PC-3 (cell line): ENCODE data around the gene EXOC4. TPM values are rescaled to one million over a fixed set of nuclear protein-coding genes. Genes with fewer than 3 reads are reported as not detected.

ENCODE experiments used
- ATAC-seq: fragments of 200-7000 bp; cut with Tn5 transposase; 2 replicates; pipeline ENCODE4 v1.9.1; 2020; ENCODE audit warnings: mild to moderate bottlenecking, moderate library complexity
- BruUV-seq: library from RNA; stranded (reverse); fragments of 400-500 nt; replicated peaks from 2 replicates; lab custom pipeline; 2021; lab: Mats Ljungman, UMichigan
- CTCF ChIA-PET: fragments of 300-600 bp; sonication (Branson Sonifier 250); formaldehyde crosslinking; loops from one replicate; lab custom pipeline; 2022; ENCODE audit warnings: antibody characterized with exemption; lab: Charles Lee
- POLR2A ChIA-PET: fragments of 300-600 bp; sonication (Branson Sonifier 250); formaldehyde crosslinking; loops from one replicate; lab custom pipeline; 2022; ENCODE audit warnings: antibody characterized with exemption; ENCODE audit not compliant: unreplicated experiment; lab: Charles Lee
- DNase-seq: peaks from one replicate; pipeline ENCODE4 v3.0.0-alpha.2; 2015
- H2AFZ ChIP-seq: fragments of 300-600 bp; sonication (generic); 2 replicates; pipeline ENCODE4 v1.6.0; 2016; ENCODE audit warnings: antibody characterized with exemption, low read length
- H3F3A ChIP-seq: fragments of 300-600 bp; sonication (generic); one replicate; pipeline ENCODE4 v1.6.0; 2017; ENCODE audit warnings: antibody characterized with exemption, low read length, control low read depth, mild to moderate bottlenecking; ENCODE audit not compliant: unreplicated experiment
- H3K27ac ChIP-seq: fragments of 300-600 bp; sonication (generic); 2 replicates; pipeline ENCODE4 v1.5.1; 2016; ENCODE audit warnings: mild to moderate bottlenecking, low read length
- H3K27me3 ChIP-seq: fragments of 300-600 bp; sonication (generic); 2 replicates; pipeline ENCODE4 v1.6.1; 2016; ENCODE audit warnings: low read length, mixed read lengths
- H3K36me3 ChIP-seq: fragments of 300-600 bp; sonication (generic); 2 replicates; pipeline ENCODE4 v1.6.1; 2016; ENCODE audit warnings: low read depth, mixed run types, low read length, mixed read lengths
- H3K4me1 ChIP-seq: fragments of 300-600 bp; sonication (generic); 2 replicates; pipeline ENCODE4 v1.5.1; 2016; ENCODE audit warnings: low read length; ENCODE audit not compliant: insufficient read depth
- H3K4me2 ChIP-seq: fragments of 300-600 bp; sonication (generic); 2 replicates; pipeline ENCODE4 v1.6.0; 2016; ENCODE audit warnings: low read length
- H3K4me3 ChIP-seq: fragments of 300-600 bp; sonication (generic); 2 replicates; pipeline ENCODE4 v1.5.1; 2016; ENCODE audit warnings: mild to moderate bottlenecking, low read length, mixed read lengths
- H3K79me2 ChIP-seq: fragments of 300-600 bp; sonication (generic); 2 replicates; pipeline ENCODE4 v1.6.1; 2017; ENCODE audit warnings: low read length, mixed read lengths
- H3K9ac ChIP-seq: fragments of 300-600 bp; sonication (generic); 2 replicates; pipeline ENCODE4 v1.6.0; 2016; ENCODE audit warnings: mild to moderate bottlenecking, low read length
- H3K9me2 ChIP-seq: fragments of 300-600 bp; sonication (generic); replicated peaks from 2 replicates; pipeline ENCODE4 v1.6.1; 2016; ENCODE audit warnings: mixed run types, low read length, mixed read lengths
- H3K9me3 ChIP-seq: fragments of 300-600 bp; sonication (generic); 2 replicates; pipeline ENCODE4 v1.6.1; 2016; ENCODE audit warnings: low read length, mixed read lengths
- H4K20me1 ChIP-seq: fragments of 300-600 bp; sonication (generic); 2 replicates; pipeline ENCODE4 v1.6.1; 2016; ENCODE audit warnings: low read length, mixed read lengths
- CTCF ChIP-seq: fragments of 300-600 bp; sonication (generic); conservative IDR thresholded peaks from 2 replicates; pipeline ENCODE4 v1.5.1; 2017; ENCODE audit warnings: antibody characterized with exemption, low read depth, mild to moderate bottlenecking, low read length
- EZH2 ChIP-seq: fragments of 300-600 bp; sonication (generic); IDR thresholded peaks from one replicate; pipeline ENCODE4 v1.6.1; 2017; ENCODE audit warnings: antibody characterized with exemption, mild to moderate bottlenecking, low read length; ENCODE audit not compliant: unreplicated experiment
- EZH2phosphoT487 ChIP-seq: fragments of 300-600 bp; sonication (generic); IDR thresholded peaks from 2 replicates; pipeline ENCODE4 v1.6.1; 2018; ENCODE audit warnings: mild to moderate bottlenecking, antibody characterized with exemption, low read length, borderline replicate concordance
- intact Hi-C: fragments of 100-400 bp; cut with micrococcal nuclease; formaldehyde crosslinking; loops from 2 replicates; pipeline ENCODE4 v1.9.0; 2023
- total RNA-seq: library from RNA; depleted of rRNA; stranded (reverse); fragments of >200 nt; gene quantifications from 2 replicates; pipeline ENCODE4 v1.2.3, GENCODE V29; 2014

The EXOC4 gene
- total RNA-seq, 1 experiment from 2014 or later: 43.5 TPM

GRCh38 chr7:133780912-133781311 is 528.0 kb downstream of the EXOC4 start:
- Histone ChIP-seq H2AFZ (no peak overlapping the region), H3K79me2 (no peaks in the 10 kb centered on the region), H3K9ac (no peak overlapping the region), H3K9me2 (no peaks in the 10 kb centered on the region), H4K20me1 (no peaks in the 10 kb centered on the region), H3F3A (no peaks in the 10 kb centered on the region), H3K27me3 (no peaks in the 10 kb centered on the region), H3K9me3 (no peaks in the 10 kb centered on the region), H3K36me3 (0 out of 2 replicates have a peak, but pooled peaks cover 5% of the 10 kb centered on the region), H3K4me3 (no peak overlapping the region), H3K27ac (no peak overlapping the region), H3K4me1 (peaks cover 4% of the 10 kb centered on the region), H3K4me2 (no peak overlapping the region)
- intact Hi-C loops: no loop called here
- ChIA-PET POLR2A (no interaction called here), CTCF (no interaction called here)
- DNase-seq (no peak), ATAC-seq (no peak)
- BruUV-seq: no TSS peak
- TF ChIP-seq EZH2phosphoT487: no peak

- no peaks in the 10 kb centered on the region for H3K9me2 ChIP-seq
- H3K79me2 ChIP-seq: no peaks in the 10 kb centered on the region
- DNase-seq: no peak
- no peaks in the 10 kb centered on the region for H3K9me3 ChIP-seq
- ChIA-PET POLR2A (no interaction called here), CTCF (no interaction called here)
- 0 out of 2 replicates have a peak, but pooled peaks cover 5% of the 10 kb centered on the region for H3K36me3 ChIP-seq
- H3K4me2 ChIP-seq: no peak overlapping the region
- no peaks in the 10 kb centered on the region for H3F3A ChIP-seq
- H3K9ac ChIP-seq: no peak overlapping the region
- no peak overlapping the region for H2AFZ ChIP-seq
- no TSS peak for BruUV-seq
- no peak for ATAC-seq
- H3K4me3 ChIP-seq: no peak overlapping the region
- TF ChIP-seq CTCF (no peak), EZH2 (no peak), EZH2phosphoT487 (no peak)
- no peaks in the 10 kb centered on the region for H4K20me1 ChIP-seq
- intact Hi-C loops: no loop called here
- no peak overlapping the region for H3K27ac ChIP-seq
- peaks cover 4% of the 10 kb centered on the region for H3K4me1 ChIP-seq
- H3K27me3 ChIP-seq: no peaks in the 10 kb centered on the region
These were observed 528.7 kb downstream of the EXOC4 start for GRCh38 chr7:133781486-133782090.

GRCh38 chr7:133782470-133782869 is 529.6 kb downstream of the EXOC4 start:
- Histone ChIP-seq H3K4me1 (peaks cover 4% of the 10 kb centered on the region), H3F3A (no peaks in the 10 kb centered on the region), H3K9me3 (no peaks in the 10 kb centered on the region), H3K27me3 (no peaks in the 10 kb centered on the region), H3K27ac (no peak overlapping the region), H3K9ac (no peak overlapping the region), H3K4me2 (no peak overlapping the region), H4K20me1 (no peaks in the 10 kb centered on the region), H3K79me2 (no peaks in the 10 kb centered on the region), H2AFZ (no peak overlapping the region), H3K4me3 (no peak overlapping the region), H3K36me3 (0 out of 2 replicates have a peak, but pooled peaks cover 5% of the 10 kb centered on the region), H3K9me2 (no peaks in the 10 kb centered on the region)
- BruUV-seq: no TSS peak
- ChIA-PET CTCF (no interaction called here), POLR2A (no interaction called here)
- DNase-seq (no peak), ATAC-seq (no peak)
- TF ChIP-seq EZH2phosphoT487 (no peak), EZH2 (no peak), CTCF (no peak)
- intact Hi-C loops: no loop called here
